ENCODE results near the gene VTI1A. TPM values are rescaled to one million over a fixed set of nuclear protein-coding genes. Genes with fewer than 3 reads are reported as not detected.
A peak's percentile ranks its signal among the peaks of the same experiment; 100 is the strongest.

The VTI1A gene
- total and polyA plus RNA-seq, 2 of the 13 experiments (the other 11 are each of a cell fraction or from before 2014, with no cell fraction given) = 11.7 to 32.7 TPM

GRCh38 chr10:112456533-112456932, 9.5 kb downstream of the VTI1A start:
- ChIA-PET CTCF (ENCODE audit: low intra/inter-chr PET ratio, low total read pairs) (no interaction called here), POLR2A (no interaction called here)
- 98% methylated on average over 2 of the region's 2 CpGs for whole genome bisulfite sequencing (ENCODE audit: low lambda C conversion rate)
- Histone ChIP-seq H3K4me1 (ENCODE audit: insufficient read depth, low read length) (no peaks in the 10 kb centered on the region), H3K9ac (ENCODE audit: insufficient read depth, low read depth, low read length) (no peak overlapping the region), H3K4me3 (replicated peaks in 1 of 3; ENCODE audit: insufficient read depth in 1 of 3, low read depth in 2 of 3, low read length in 3 of 3) (no peak overlapping the region), H3K27ac (ENCODE audit: extremely low read length, insufficient read depth, low read length) (no peak overlapping the region), H4K20me1 (ENCODE audit: insufficient read depth, low read length) (no peaks in the 10 kb centered on the region), H3K79me2 (ENCODE audit: insufficient read depth, low read length) (peaks cover 5% of the 10 kb centered on the region), H3K36me3 (replicated peaks in 1 of 2; ENCODE audit: control insufficient read depth in 1 of 2, insufficient read depth in 2 of 2, low read length in 2 of 2) (peaks cover 0 to 7% of the 10 kb centered on the region in 2 experiments; a peak in 2 of 5 replicates), H2AFZ (ENCODE audit: low read length) (no peak overlapping the region), H3K27me3 (ENCODE audit: control insufficient read depth in 1 of 2, insufficient read depth in 2 of 2, low read length in 2 of 2) (no peaks in the 10 kb centered on the region), H3K9me3 (ENCODE audit: low read length) (no peaks in the 10 kb centered on the region), H3K4me2 (ENCODE audit: low read depth, low read length) (no peak overlapping the region)
- intact Hi-C loops (cut with micrococcal nuclease; ENCODE audit: unreplicated experiment) = no loop called here
- FAIRE-seq (no peak), ATAC-seq (peak; percentile 47; the same call in 2 of the 3 replicates), DNase-seq (ENCODE audit: low spot score) (peak; percentile 9)
- TF ChIP-seq POLR2AphosphoS5 (IDR thresholded peaks at IDR 0.05; ENCODE audit: low read depth, low read length) (no peak), MIER3 (CRISPR knock-in tag; IDR thresholded peaks at IDR 0.05; ENCODE audit: borderline replicate concordance) (no peak), ZNF879 (CRISPR knock-in tag; IDR thresholded peaks at IDR 0.05) (no peak), MYC (CRISPR knock-in tag; IDR thresholded peaks at IDR 0.05; ENCODE audit: borderline replicate concordance) (no peak), IRF9 (CRISPR knock-in tag; IDR thresholded peaks at IDR 0.05; ENCODE audit: borderline replicate concordance) (no peak), CTCF (CRISPR knock-in tag; IDR thresholded peaks at IDR 0.05) (peak; percentile 5; the same call in 1 of the 2 replicates), REL (CRISPR knock-in tag; conservative IDR thresholded peaks at IDR 0.05) (no peak), STAG1 (CRISPR knock-in tag; IDR thresholded peaks at IDR 0.05) (peak; percentile 31), ZNF674 (CRISPR knock-in tag; IDR thresholded peaks at IDR 0.05; ENCODE audit: low read depth) (no peak), KAT2B (IDR thresholded peaks at IDR 0.05; ENCODE audit: borderline replicate concordance, low read depth, low read length) (no peak), NR2F2 (IDR thresholded peaks at IDR 0.05; ENCODE audit: borderline replicate concordance, low read depth) (no peak)
- in situ Hi-C loops (cut with HindIII; ENCODE audit: extremely low pct_ligation_motif_present, low pct_unique_long_range_greater_than_20kb) = no loop called here
- no TSS peak for BruUV-seq (replicated peaks)

Measured in HepG2 (cell line).